ENCODE results near the gene ANO6. TPM values are rescaled to one million over a fixed set of nuclear protein-coding genes. Genes with fewer than 3 reads are reported as not detected.

The ANO6 gene
- total RNA-seq, 1 donor from 2014 or later, result 69.9 TPM

DNA sequence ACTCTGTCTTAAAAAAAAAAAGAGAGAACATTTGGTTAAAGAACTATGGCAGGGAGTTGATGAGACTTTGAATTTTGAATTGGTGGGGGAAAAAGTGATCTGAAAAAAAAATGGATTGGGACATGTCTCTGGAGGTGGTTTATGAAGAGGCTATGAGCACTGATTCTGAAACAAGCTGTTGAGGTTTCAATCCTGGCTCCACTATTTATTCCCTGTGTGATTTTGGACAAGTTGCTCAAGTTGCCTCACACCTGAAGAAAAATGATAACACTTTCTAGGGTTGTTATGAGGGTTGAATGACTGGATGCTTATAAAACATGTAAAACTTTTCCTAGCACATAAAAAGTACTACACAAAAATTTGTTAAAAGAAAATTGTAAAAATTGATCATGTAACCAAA is 1.8 kb upstream of the ANO6 start:
- H3K4me3 ChIP-seq (ENCODE audit: low read depth, low read length), result no peak overlapping the region

DNA sequence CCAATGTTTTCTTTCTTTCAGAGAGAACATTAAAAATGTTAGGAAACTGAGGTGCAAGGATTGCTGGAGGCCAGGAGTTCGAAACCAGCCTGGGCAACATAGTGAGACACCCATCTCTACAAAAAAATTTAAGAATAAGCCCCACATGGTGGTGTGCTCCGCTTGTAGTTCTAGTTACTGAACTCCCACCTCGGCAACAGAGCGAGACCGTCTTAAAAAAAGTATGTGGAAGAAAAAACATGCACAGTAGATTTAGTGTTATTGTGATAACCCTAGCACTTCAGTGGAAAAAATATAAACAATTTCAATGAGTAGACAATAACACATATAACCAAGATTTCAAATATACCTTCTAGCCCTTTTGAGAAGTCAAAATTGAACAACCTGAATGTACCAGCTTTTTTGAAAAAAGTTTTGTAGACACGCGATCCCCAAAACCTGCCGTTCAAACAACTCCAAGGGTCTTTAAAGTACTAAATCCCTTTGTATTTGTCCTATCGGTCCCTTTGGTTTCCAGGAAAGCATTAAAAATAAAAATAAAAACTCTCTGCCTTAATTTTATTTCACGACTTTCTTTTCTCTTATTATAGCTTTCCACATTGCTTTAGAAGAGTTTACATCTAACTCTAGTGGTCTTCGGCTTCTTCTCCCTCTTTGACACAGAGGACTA is 1.0 kb upstream of the ANO6 start:
- DNase-seq (ENCODE audit: low read depth), result no peak
- Histone ChIP-seq H3K4me3 (ENCODE audit: low read depth, low read length) (peak overlapping the region; percentile 92), H3K27me3 (ENCODE audit: control insufficient read depth, insufficient read depth, low read length) (no peaks in the 10 kb centered on the region), H3K36me3 (ENCODE audit: control insufficient read depth, insufficient read depth, low read length) (no peaks in the 10 kb centered on the region)
- TF ChIP-seq, protein P1, sequence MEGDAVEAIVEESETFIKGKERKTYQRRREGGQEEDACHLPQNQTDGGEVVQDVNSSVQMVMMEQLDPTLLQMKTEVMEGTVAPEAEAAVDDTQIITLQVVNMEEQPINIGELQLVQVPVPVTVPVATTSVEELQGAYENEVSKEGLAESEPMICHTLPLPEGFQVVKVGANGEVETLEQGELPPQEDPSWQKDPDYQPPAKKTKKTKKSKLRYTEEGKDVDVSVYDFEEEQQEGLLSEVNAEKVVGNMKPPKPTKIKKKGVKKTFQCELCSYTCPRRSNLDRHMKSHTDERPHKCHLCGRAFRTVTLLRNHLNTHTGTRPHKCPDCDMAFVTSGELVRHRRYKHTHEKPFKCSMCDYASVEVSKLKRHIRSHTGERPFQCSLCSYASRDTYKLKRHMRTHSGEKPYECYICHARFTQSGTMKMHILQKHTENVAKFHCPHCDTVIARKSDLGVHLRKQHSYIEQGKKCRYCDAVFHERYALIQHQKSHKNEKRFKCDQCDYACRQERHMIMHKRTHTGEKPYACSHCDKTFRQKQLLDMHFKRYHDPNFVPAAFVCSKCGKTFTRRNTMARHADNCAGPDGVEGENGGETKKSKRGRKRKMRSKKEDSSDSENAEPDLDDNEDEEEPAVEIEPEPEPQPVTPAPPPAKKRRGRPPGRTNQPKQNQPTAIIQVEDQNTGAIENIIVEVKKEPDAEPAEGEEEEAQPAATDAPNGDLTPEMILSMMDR (IDR thresholded peaks at IDR 0.05; ENCODE audit: insufficient read depth, low read length, poor library complexity, severe bottlenecking), result no peak

More for the DNA sequence above, 1.8 kb upstream of the ANO6 start:
- TF ChIP-seq, protein P1 (IDR thresholded peaks at IDR 0.05; ENCODE audit: insufficient read depth, low read length, poor library complexity, severe bottlenecking), result no peak
- no peak for DNase-seq (ENCODE audit: low read depth)
- H3K36me3 ChIP-seq (ENCODE audit: control insufficient read depth, insufficient read depth, low read length), result no peaks in the 10 kb centered on the region
- no peaks in the 10 kb centered on the region for H3K27me3 ChIP-seq (ENCODE audit: control insufficient read depth, insufficient read depth, low read length)

DNA sequence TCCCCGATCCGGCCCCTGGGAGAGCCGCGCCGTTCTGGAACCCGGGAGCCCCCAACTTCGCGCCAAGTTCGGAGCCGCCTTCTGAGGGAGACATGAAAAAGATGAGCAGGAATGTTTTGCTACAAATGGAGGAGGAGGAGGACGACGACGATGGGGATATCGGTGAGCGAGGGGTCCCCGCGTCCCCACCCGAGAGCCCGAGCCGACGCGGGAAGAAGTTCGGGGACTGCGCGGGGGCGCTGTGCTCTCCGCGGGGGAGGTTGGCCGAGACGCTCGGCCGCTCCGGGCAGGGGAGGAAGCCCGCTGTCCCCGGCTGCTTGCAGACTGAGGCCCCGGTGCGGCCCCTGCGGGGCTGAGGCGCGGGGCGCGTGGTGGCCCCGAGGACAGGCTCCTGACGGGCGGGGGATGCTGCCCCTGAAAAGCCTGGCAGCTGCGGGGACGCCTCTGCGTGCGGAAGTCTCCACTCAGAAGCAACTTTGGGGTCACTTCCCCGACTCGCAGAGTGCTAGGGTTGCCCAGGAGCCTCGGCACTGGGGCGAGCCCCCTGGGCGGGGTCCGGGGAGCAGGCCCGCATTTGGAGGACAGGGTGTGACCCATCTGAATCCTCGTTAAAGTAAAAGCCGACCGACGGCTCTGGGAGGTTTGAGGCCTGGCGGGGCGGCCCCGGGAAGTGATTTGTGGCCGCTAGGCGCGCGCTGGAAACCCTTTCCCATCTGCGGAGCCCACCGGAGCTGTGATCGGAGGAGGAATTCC is 511 bp downstream of the ANO6 start:
- no peak for DNase-seq (ENCODE audit: low read depth)
- TF ChIP-seq, protein P1 (IDR thresholded peaks at IDR 0.05; ENCODE audit: insufficient read depth, low read length, poor library complexity, severe bottlenecking), result peak; percentile 48
- H3K27me3 ChIP-seq (ENCODE audit: control insufficient read depth, insufficient read depth, low read length), result no peaks in the 10 kb centered on the region
- peak overlapping the region; percentile 92 for H3K4me3 ChIP-seq (ENCODE audit: low read depth, low read length)
- H3K36me3 ChIP-seq (ENCODE audit: control insufficient read depth, insufficient read depth, low read length), result no peaks in the 10 kb centered on the region

DNA sequence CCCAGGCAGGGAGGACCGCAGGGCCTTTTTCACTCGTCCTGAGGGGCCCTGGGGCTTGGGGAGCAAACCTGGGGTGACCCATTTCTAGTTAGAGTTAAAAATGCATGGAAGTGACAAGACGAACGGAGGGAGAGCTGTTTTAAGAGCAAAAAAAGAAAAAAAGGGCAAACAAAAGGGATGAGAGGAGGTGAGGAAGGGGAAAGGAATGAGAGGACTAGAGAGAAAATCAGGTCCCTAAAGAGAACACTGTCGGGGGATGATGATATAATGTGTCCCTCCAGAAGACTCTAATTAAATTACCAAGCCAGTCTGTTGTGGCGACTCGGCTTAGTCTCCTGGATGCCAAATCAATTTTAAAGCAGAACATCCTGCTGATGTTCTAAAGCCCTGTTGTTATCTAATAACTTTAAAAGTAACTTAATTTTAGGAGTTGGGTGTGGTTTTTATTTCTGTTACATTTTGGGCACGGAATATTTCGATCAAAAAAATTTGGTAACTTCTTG is 1.1 kb downstream of the ANO6 start:
- TF ChIP-seq, protein P1 (IDR thresholded peaks at IDR 0.05; ENCODE audit: insufficient read depth, low read length, poor library complexity, severe bottlenecking), result no peak
- H3K36me3 ChIP-seq (ENCODE audit: control insufficient read depth, insufficient read depth, low read length), result no peaks in the 10 kb centered on the region
- H3K4me3 ChIP-seq (ENCODE audit: low read depth, low read length), result peak overlapping the region; percentile 92
- DNase-seq (ENCODE audit: low read depth), result no peak
- no peaks in the 10 kb centered on the region for H3K27me3 ChIP-seq (ENCODE audit: control insufficient read depth, insufficient read depth, low read length)

DNA sequence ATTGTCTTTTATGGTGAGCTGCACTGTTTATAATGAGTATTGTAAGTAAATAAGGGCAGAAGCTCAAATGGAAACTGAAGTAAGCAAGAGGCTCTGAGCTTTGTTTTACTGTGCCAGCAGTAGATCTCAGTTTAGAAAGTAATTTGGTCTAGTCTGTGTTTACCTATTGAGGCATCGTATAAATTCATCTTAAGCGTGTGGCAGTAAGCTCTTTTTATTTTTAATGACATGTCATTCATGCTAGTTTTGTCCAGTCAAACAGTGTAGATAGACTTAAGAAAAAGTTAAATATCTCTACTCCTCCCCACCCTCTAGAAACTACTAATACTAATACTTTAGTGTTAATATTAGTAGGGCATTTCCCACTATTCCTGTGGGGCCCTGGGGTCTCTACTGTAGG is 2.0 kb downstream of the ANO6 start:
- DNase-seq (ENCODE audit: low read depth), result no peak
- TF ChIP-seq, protein P1 (IDR thresholded peaks at IDR 0.05; ENCODE audit: insufficient read depth, low read length, poor library complexity, severe bottlenecking), result no peak
- no peaks in the 10 kb centered on the region for H3K27me3 ChIP-seq (ENCODE audit: control insufficient read depth, insufficient read depth, low read length)
- H3K4me3 ChIP-seq (ENCODE audit: low read depth, low read length), result peak overlapping the region; percentile 92
- no peaks in the 10 kb centered on the region for H3K36me3 ChIP-seq (ENCODE audit: control insufficient read depth, insufficient read depth, low read length)
